Panc1 (cell line): ENCODE data around the gene ADAMTS2. TPM values are rescaled to one million over a fixed set of nuclear protein-coding genes. Genes with fewer than 3 reads are reported as not detected.

Experiments used
- ATAC-seq: fragments of 200-7000 bp; cut with Tn5 transposase; 2 replicates; pipeline ENCODE4 v1.9.1; 2020; ENCODE audit warnings: mild to moderate bottlenecking, moderate library complexity
- BruUV-seq: library from RNA; stranded (reverse); fragments of 400-500 nt; replicated peaks from 2 replicates; lab custom pipeline; 2021; lab: Mats Ljungman, UMichigan
- CTCF ChIA-PET: fragments of 300-600 bp; sonication (Branson Sonifier 250); formaldehyde crosslinking; loops from one replicate; lab custom pipeline; 2022; ENCODE audit warnings: antibody characterized with exemption; lab: Charles Lee
- POLR2A ChIA-PET: fragments of 300-600 bp; sonication (Branson Sonifier 250); formaldehyde crosslinking; loops from one replicate; lab custom pipeline; 2022; ENCODE audit warnings: antibody characterized with exemption; lab: Charles Lee
- DNase-seq: peaks from one replicate; pipeline ENCODE4 v3.0.0-alpha.2; 2010; ENCODE audit warnings: low read depth, low spot score
- H3K27ac ChIP-seq: 2 replicates; pipeline ENCODE4 v1.5.1; 2011; ENCODE audit warnings: mild to moderate bottlenecking, low read length, inconsistent platforms
- H3K27me3 ChIP-seq: fragments of 200-500 bp; sonication (Bioruptor generic); 2 replicates; pipeline ENCODE4 v1.6.0; 2014; ENCODE audit warnings: low read length, inconsistent platforms; ENCODE audit not compliant: control insufficient read depth, insufficient read depth
- H3K36me3 ChIP-seq: fragments of 200-500 bp; sonication (Bioruptor generic); 2 replicates; pipeline ENCODE4 v1.5.1; 2014; ENCODE audit warnings: inconsistent platforms, mild to moderate bottlenecking, low read length, moderate library complexity; ENCODE audit not compliant: control insufficient read depth, insufficient read depth
- H3K4me1 ChIP-seq: 2 replicates; pipeline ENCODE4 v1.5.1; 2011; ENCODE audit warnings: inconsistent platforms, mild to moderate bottlenecking, low read length, moderate library complexity; ENCODE audit not compliant: control insufficient read depth, insufficient read depth
- H3K4me3 ChIP-seq, 2 experiments: 2 replicates each; pipeline ENCODE4 v1.5.1; 2011 to 2012; ENCODE audit warnings: low read depth in 2 of 2, low read length in 2 of 2, mild to moderate bottlenecking in 2 of 2, inconsistent platforms in 1 of 2, moderate library complexity in 1 of 2
- H3K9me3 ChIP-seq: fragments of 200-500 bp; sonication (Bioruptor generic); 2 replicates; pipeline ENCODE4 v1.5.1; 2014; ENCODE audit warnings: low read depth, mild to moderate bottlenecking, inconsistent platforms, low read length, moderate library complexity; ENCODE audit not compliant: control insufficient read depth, insufficient read depth
- POLR2AphosphoS5 ChIP-seq: IDR thresholded peaks from 2 replicates; pipeline ENCODE4 v1.6.1; 2012; ENCODE audit warnings: mild to moderate bottlenecking, low read depth, low read length, moderate library complexity
- SIN3A ChIP-seq: IDR thresholded peaks from 2 replicates; pipeline ENCODE4 v1.6.1; 2012; ENCODE audit warnings: low read depth, mild to moderate bottlenecking, low read length, moderate library complexity, borderline replicate concordance; ENCODE audit not compliant: insufficient read depth
- TCF7L2 ChIP-seq: IDR thresholded peaks from 2 replicates; pipeline ENCODE4 v1.6.1; 2011; ENCODE audit warnings: mild to moderate bottlenecking, low read depth, low read length, inconsistent platforms
- in situ Hi-C: cut with HindIII; loops from 2 replicates; pipeline ENCODE4 v1.10.0; 2016; ENCODE audit warnings: low sequenced_read_pairs, low pct_unique_long_range_greater_than_20kb
- intact Hi-C: fragments of 100-400 bp; cut with micrococcal nuclease; formaldehyde crosslinking; loops from one replicate; pipeline ENCODE4 v1.10.0; 2022; ENCODE audit not compliant: unreplicated experiment
- total RNA-seq: library from RNA; stranded (reverse); gene quantifications from one replicate; pipeline ENCODE4 v1.2.1, GENCODE V29; 2021; ENCODE audit not compliant: unreplicated experiment
- TF ChIP-seq, protein P1 (sequence below), 2 experiments: IDR thresholded peaks; 2 replicates each; pipeline ENCODE4 v1.6.1; 2011 to 2012; ENCODE audit warnings: low read depth in 2 of 2, control low read depth in 1 of 2, low read length in 1 of 2, mild to moderate bottlenecking in 1 of 2, moderate library complexity in 1 of 2; ENCODE audit not compliant: insufficient read depth in 1 of 2
- TF ChIP-seq, protein P2 (sequence below): fragments of 450-650 bp; IDR thresholded peaks from 2 replicates; pipeline ENCODE4 v1.5.1; 2017; ENCODE audit warnings: mild to moderate bottlenecking

The ADAMTS2 gene
- total RNA-seq, 1 experiment from 2014 or later, result 0.13 TPM

DNA sequence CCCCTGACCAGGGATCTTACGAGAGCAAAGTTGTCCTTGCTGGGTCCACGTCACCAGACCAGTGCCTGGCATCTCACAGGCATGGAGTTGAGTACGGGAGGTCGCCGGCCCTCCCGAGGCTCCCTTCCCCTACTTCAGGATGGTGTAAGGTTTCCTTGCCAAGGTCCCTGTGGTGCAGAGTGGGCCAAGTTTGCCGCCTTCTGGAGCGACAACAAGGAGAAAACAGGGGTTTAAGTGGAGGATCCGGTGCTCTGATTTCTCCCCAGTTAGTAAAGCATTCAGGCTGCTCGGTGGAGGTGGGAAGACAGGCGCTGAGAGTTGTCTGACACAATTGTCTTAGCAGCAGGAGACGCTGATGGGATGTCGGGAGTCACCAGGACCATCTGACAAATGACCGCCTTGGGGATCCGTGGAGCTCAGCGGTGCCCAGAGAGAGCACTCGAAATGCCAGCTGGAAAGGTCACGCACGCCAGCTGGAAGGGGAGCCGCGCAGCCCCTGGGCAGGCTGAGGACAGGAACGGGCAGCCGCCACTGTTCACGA, 37.3 kb downstream of the ADAMTS2 start:
- intact Hi-C loops, result no loop called here
- DNase-seq (no peak), ATAC-seq (no peak)
- TF ChIP-seq TCF7L2 (no peak), POLR2AphosphoS5 (no peak), SIN3A (no peak)
- TF ChIP-seq, protein P1, sequence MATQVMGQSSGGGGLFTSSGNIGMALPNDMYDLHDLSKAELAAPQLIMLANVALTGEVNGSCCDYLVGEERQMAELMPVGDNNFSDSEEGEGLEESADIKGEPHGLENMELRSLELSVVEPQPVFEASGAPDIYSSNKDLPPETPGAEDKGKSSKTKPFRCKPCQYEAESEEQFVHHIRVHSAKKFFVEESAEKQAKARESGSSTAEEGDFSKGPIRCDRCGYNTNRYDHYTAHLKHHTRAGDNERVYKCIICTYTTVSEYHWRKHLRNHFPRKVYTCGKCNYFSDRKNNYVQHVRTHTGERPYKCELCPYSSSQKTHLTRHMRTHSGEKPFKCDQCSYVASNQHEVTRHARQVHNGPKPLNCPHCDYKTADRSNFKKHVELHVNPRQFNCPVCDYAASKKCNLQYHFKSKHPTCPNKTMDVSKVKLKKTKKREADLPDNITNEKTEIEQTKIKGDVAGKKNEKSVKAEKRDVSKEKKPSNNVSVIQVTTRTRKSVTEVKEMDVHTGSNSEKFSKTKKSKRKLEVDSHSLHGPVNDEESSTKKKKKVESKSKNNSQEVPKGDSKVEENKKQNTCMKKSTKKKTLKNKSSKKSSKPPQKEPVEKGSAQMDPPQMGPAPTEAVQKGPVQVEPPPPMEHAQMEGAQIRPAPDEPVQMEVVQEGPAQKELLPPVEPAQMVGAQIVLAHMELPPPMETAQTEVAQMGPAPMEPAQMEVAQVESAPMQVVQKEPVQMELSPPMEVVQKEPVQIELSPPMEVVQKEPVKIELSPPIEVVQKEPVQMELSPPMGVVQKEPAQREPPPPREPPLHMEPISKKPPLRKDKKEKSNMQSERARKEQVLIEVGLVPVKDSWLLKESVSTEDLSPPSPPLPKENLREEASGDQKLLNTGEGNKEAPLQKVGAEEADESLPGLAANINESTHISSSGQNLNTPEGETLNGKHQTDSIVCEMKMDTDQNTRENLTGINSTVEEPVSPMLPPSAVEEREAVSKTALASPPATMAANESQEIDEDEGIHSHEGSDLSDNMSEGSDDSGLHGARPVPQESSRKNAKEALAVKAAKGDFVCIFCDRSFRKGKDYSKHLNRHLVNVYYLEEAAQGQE (IDR thresholded peaks at IDR 0.05; ENCODE audit: insufficient read depth in 1 of 2, low read depth in 2 of 2, low read length in 1 of 2), result no peak
- TF ChIP-seq, protein P2, sequence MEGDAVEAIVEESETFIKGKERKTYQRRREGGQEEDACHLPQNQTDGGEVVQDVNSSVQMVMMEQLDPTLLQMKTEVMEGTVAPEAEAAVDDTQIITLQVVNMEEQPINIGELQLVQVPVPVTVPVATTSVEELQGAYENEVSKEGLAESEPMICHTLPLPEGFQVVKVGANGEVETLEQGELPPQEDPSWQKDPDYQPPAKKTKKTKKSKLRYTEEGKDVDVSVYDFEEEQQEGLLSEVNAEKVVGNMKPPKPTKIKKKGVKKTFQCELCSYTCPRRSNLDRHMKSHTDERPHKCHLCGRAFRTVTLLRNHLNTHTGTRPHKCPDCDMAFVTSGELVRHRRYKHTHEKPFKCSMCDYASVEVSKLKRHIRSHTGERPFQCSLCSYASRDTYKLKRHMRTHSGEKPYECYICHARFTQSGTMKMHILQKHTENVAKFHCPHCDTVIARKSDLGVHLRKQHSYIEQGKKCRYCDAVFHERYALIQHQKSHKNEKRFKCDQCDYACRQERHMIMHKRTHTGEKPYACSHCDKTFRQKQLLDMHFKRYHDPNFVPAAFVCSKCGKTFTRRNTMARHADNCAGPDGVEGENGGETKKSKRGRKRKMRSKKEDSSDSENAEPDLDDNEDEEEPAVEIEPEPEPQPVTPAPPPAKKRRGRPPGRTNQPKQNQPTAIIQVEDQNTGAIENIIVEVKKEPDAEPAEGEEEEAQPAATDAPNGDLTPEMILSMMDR, result no peak
- ChIA-PET CTCF (no interaction called here), POLR2A (no interaction called here)
- Histone ChIP-seq H3K4me3 (no peak overlapping the region), H3K27ac (no peak overlapping the region), H3K9me3 (no peaks in the 10 kb centered on the region), H3K36me3 (no peaks in the 10 kb centered on the region), H3K4me1 (no peaks in the 10 kb centered on the region), H3K27me3 (peaks cover 6% of the 10 kb centered on the region)
- no TSS peak for BruUV-seq
- in situ Hi-C loops, result no loop called here

DNA sequence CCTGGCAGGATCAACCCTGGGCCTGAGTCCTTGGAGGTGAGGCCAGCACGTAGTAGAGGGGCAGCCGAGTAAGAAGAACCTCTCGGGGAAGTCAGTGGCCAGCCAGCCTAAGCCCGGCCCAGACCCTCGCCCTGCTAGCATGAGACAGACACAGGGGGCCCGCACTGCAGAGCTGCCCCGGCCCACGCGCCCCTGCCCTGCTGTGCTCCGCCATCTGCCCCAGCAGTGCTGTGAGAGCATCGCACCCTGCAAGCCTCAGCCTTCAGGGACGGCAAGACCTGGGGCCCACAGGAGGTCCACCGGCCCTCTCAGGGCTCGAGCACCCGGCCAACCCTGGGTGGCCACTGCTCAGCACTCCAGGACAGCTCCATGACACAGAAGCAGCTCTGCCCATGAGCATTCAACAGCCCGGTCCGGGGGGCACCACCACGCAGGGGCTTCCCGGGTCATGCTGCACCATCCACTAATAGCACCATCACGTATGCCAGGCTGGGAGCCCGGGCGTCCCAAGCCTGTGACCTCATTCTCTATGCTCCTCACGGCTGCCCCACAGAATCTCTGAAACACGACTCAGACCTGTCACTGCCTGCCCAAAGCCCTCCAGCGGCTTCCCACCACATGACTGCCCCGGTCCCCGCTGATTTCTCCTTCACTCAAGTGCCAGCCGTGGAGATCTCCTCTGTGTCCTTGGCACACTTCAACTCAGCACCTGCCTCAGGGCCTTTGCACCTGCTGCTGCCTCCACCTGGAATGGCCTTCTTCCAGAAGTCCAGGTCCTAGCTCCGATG, 38.1 kb downstream of the ADAMTS2 start:
- DNase-seq (no peak), ATAC-seq (peak; percentile 14; the same call in 1 of the 2 replicates)
- no peaks in the 10 kb centered on the region for H3K4me1 ChIP-seq
- in situ Hi-C loops, result no loop called here
- ChIA-PET POLR2A (no interaction called here), CTCF (no interaction called here)
- H3K4me3 ChIP-seq, result no peak overlapping the region
- TF ChIP-seq POLR2AphosphoS5 (no peak), TCF7L2 (no peak), SIN3A (no peak)
- TF ChIP-seq, protein P1 (IDR thresholded peaks at IDR 0.05; ENCODE audit: insufficient read depth in 1 of 2, low read depth in 2 of 2, low read length in 1 of 2), result no peak
- TF ChIP-seq, protein P2, result no peak
- no peaks in the 10 kb centered on the region for H3K36me3 ChIP-seq
- H3K27me3 ChIP-seq, result peaks cover 6% of the 10 kb centered on the region
- intact Hi-C loops, result no loop called here
- H3K27ac ChIP-seq, result no peak overlapping the region
- BruUV-seq, result no TSS peak
- H3K9me3 ChIP-seq, result no peaks in the 10 kb centered on the region
